ENCODE results near the gene KIAA0930. TPM values are rescaled to one million over a fixed set of nuclear protein-coding genes. Genes with fewer than 3 reads are reported as not detected.

KIAA0930 gene
- total and polyA plus RNA-seq, 10 donors, result 32.6 to 93.1 (median 58.1) TPM

GRCh38 chr22:45248832-45249561 is 8.3 kb upstream of the KIAA0930 start:
- H3K9me3 ChIP-seq, result no peaks in the 10 kb centered on the region
- no peaks in the 10 kb centered on the region for H3K27me3 ChIP-seq (replicated peaks in 1 of 7)
- H3K4me1 ChIP-seq, result peaks cover 0 to 42% (median 15%) of the 10 kb centered on the region in 6 donors
- no peak for DNase-seq
- TF ChIP-seq POLR2A (IDR thresholded peaks at IDR 0.05), result no peak
- TF ChIP-seq CTCF (IDR thresholded peaks at IDR 0.05 in 8 of 11, conservative IDR thresholded peaks at IDR 0.05 in 3 of 11), result no peak
- no peak for TF ChIP-seq POLR2AphosphoS5 (IDR thresholded peaks at IDR 0.05)
- WGBS, 5 donors, result 50 to 61% (median 60%) methylated on average over 8 of the region's 8 CpGs
- peak overlapping the region in 5 of 8 donors; percentile 29 to 64 (median 54) for H3K27ac ChIP-seq
- no peaks in the 10 kb centered on the region for H3K36me3 ChIP-seq
- H3K4me3 ChIP-seq, result no peak overlapping the region
- intact Hi-C loops (cut with DNase I; ENCODE audit: low total_unique reads), result loop anchor here (10.0 kb wide), 1 partner anchor 84 kb away; the partner anchor contains the start of gene NUP50

DNA sequence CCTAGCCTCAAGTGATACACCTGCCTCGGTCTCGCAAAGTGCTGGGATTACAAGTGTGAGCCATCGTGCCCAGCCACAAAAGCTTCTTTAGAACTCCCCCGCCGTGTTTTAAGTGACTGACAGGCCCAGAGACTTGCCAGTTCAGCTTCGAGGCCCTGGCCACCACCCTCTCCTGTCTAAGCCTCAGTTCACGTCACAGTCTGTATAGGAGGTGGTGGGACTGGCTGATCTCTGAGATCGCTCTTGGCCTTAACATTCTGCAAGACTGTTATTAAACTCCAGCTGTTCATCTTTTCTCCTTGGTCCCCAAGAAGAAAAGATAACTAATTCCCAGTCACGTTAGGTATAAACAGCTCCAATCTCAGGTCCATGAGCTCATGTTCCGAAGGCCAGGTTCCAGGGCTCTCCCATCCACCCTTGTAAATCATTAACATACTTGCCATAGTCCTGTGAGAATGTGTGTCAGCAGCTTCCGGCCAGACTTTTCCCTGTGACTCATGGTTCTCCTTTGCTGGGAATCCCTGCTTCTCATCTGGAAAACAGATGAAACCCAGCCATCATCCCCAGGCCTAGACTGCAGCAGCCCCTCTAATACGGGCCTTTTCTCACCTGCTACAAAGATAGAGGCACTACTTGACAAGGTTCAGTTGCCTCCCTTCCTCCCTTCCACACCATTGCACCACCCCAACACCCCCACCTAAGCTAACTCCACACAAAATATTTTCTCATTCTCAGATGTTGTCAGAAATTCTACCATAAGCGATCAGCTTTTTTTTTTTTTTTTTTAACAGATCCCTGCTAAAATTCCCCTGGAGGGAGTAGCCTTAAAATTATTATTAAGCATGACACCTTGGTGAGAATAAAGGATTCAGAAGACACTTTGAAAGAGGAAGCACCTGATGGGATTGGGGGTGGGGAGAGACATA is 5.6 kb upstream of the KIAA0930 start:
- H3K27me3 ChIP-seq (replicated peaks in 1 of 7), result no peaks in the 10 kb centered on the region
- H3K27ac ChIP-seq, result peak overlapping the region in 7 of 8 donors; percentile 22 to 82 (median 61)
- 71 to 84% (median 79%) methylated on average over 13 of the region's 13 CpGs for WGBS, 5 donors
- no peaks in the 10 kb centered on the region for H3K36me3 ChIP-seq
- intact Hi-C loops (cut with DNase I; ENCODE audit: low total_unique reads), result loop anchor here (10.0 kb wide), 1 partner anchor 82 kb away; the partner anchor contains the start of gene NUP50
- TF ChIP-seq CTCF (IDR thresholded peaks at IDR 0.05 in 8 of 11, conservative IDR thresholded peaks at IDR 0.05 in 3 of 11), result no peak
- no peak for TF ChIP-seq POLR2A (IDR thresholded peaks at IDR 0.05)
- no peak for TF ChIP-seq POLR2AphosphoS5 (IDR thresholded peaks at IDR 0.05)
- H3K4me1 ChIP-seq, result peaks cover 0 to 56% (median 18%) of the 10 kb centered on the region in 6 donors
- H3K4me3 ChIP-seq, result no peak overlapping the region
- H3K9me3 ChIP-seq, result no peaks in the 10 kb centered on the region
- DNase-seq, result no peak

- 40 to 80% (median 63%) methylated on average over 4 of the region's 4 CpGs for WGBS, 5 donors
- no peaks in the 10 kb centered on the region for H3K9me3 ChIP-seq
- H3K27ac ChIP-seq, result peak overlapping the region in 4 of 8 donors; percentile 11 to 82 (median 50)
- intact Hi-C loops (cut with DNase I; ENCODE audit: low total_unique reads), result loop anchor here (10.0 kb wide), 1 partner anchor 80 kb away; the partner anchor contains the start of gene NUP50
- no peak overlapping the region for H3K4me3 ChIP-seq
- H3K36me3 ChIP-seq, result no peaks in the 10 kb centered on the region
- DNase-seq, result no peak
- peaks cover 2 to 65% (median 25%) of the 10 kb centered on the region in 6 donors for H3K4me1 ChIP-seq
- no peaks in the 10 kb centered on the region for H3K27me3 ChIP-seq (replicated peaks in 1 of 7)
- no peak for TF ChIP-seq POLR2AphosphoS5 (IDR thresholded peaks at IDR 0.05)
- no peak for TF ChIP-seq CTCF (IDR thresholded peaks at IDR 0.05 in 8 of 11, conservative IDR thresholded peaks at IDR 0.05 in 3 of 11)
- TF ChIP-seq POLR2A (IDR thresholded peaks at IDR 0.05), result no peak
Measured at GRCh38 chr22:45244916-45245315, 4.2 kb upstream of the KIAA0930 start.

Measured in spleen (tissue), 11 donors.